Measurements from ENCODE around the gene GALNT6. TPM values are rescaled to one million over a fixed set of nuclear protein-coding genes. Genes with fewer than 3 reads are reported as not detected.

The GALNT6 gene
- total RNA-seq, 1 experiment from 2014 or later = 73.0 TPM

DNA sequence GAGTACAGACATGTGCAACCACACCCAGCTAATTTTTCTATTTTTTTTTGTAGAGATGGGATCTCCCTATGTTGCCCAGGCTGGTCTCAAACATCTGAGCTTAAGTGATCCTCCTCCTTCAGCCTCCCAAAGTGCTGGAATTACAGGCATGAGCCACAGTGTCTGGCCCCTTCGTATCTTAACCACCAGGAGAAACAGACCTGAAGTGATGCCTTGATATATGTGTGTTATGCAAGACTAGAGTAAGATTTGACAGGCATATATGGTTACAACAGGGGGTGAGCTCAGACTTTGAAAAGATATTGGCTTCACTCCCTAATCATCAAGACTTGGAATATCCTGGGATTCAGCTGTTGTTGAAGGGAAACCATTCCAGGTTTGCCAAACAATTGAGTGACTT lies 10.7 kb upstream of the GALNT6 start:
- Histone ChIP-seq H3K4me1 (replicated peaks; ENCODE audit: insufficient read depth) (no peaks in the 10 kb centered on the region; the same call in 1 of the 2 replicates), H4K20me1 (ENCODE audit: insufficient read depth) (no peaks in the 10 kb centered on the region; the same call in 1 of the 2 replicates), H3K27ac (no peak overlapping the region), H2AFZ (no peak overlapping the region), H3K36me3 (ENCODE audit: low read depth) (no peaks in the 10 kb centered on the region), H3K9me2 (ENCODE audit: insufficient read depth) (no peaks in the 10 kb centered on the region), H3K4me2 (no peak overlapping the region), H3K79me2 (ENCODE audit: low read depth) (no peaks in the 10 kb centered on the region), H3K27me3 (ENCODE audit: insufficient read depth, low read depth) (no peaks in the 10 kb centered on the region), H3K9me3 (ENCODE audit: insufficient read depth, low read depth) (no peaks in the 10 kb centered on the region), H3F3A (ENCODE audit: insufficient read depth, low read depth) (no peaks in the 10 kb centered on the region), H3K4me3 (no peak overlapping the region)
- CTCF ChIA-PET = no interaction called here
- DNase-seq = no peak
- TF ChIP-seq, protein P1, sequence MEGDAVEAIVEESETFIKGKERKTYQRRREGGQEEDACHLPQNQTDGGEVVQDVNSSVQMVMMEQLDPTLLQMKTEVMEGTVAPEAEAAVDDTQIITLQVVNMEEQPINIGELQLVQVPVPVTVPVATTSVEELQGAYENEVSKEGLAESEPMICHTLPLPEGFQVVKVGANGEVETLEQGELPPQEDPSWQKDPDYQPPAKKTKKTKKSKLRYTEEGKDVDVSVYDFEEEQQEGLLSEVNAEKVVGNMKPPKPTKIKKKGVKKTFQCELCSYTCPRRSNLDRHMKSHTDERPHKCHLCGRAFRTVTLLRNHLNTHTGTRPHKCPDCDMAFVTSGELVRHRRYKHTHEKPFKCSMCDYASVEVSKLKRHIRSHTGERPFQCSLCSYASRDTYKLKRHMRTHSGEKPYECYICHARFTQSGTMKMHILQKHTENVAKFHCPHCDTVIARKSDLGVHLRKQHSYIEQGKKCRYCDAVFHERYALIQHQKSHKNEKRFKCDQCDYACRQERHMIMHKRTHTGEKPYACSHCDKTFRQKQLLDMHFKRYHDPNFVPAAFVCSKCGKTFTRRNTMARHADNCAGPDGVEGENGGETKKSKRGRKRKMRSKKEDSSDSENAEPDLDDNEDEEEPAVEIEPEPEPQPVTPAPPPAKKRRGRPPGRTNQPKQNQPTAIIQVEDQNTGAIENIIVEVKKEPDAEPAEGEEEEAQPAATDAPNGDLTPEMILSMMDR (conservative IDR thresholded peaks at IDR 0.05) = no peak
- TF ChIP-seq EZH2 (IDR thresholded peaks at IDR 0.05; ENCODE audit: low read depth) = no peak
- BruUV-seq (replicated peaks) = no TSS peak
- intact Hi-C loops (cut with micrococcal nuclease; ENCODE audit: unreplicated experiment) = no loop called here
- POLR2A ChIA-PET (ENCODE audit: unreplicated experiment) = interaction anchor here (0.6 kb wide), 1 partner anchor 826 kb away, joined by 10 read pairs; no protein-coding TSS in a partner anchor

DNA sequence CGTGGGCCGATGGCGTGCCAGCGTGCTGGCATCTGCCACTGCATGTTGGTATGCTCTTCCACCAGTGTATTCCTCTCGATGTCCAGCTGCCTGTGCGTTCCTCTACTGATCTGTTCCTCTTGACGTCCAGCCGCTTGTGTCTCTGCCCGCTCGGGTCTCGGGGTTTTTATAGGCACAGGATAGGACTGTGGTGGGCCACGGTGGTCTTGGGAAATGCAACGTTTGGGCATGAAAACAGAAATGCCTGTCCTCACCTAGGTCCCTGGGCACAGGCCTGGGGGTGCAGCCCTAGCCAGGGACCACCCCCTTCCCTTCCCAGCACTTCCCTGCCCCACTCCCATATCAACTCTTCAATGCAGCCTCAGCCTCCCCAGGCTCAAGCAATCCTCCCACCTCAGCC lies 10.3 kb upstream of the GALNT6 start:
- H2AFZ ChIP-seq = no peak overlapping the region
- H3K27me3 ChIP-seq (ENCODE audit: insufficient read depth, low read depth) = no peaks in the 10 kb centered on the region
- no peak for DNase-seq
- H3K36me3 ChIP-seq (ENCODE audit: low read depth) = no peaks in the 10 kb centered on the region
- ChIA-PET CTCF (no interaction called here), POLR2A (ENCODE audit: unreplicated experiment) (interaction anchor here (0.6 kb wide), 1 partner anchor 826 kb away, joined by 10 read pairs; no protein-coding TSS in a partner anchor)
- no peak overlapping the region for H3K4me2 ChIP-seq
- H3K27ac ChIP-seq = no peak overlapping the region
- no TSS peak for BruUV-seq (replicated peaks)
- H3K4me1 ChIP-seq (replicated peaks; ENCODE audit: insufficient read depth) = no peaks in the 10 kb centered on the region; the same call in 1 of the 2 replicates
- no peaks in the 10 kb centered on the region for H3F3A ChIP-seq (ENCODE audit: insufficient read depth, low read depth)
- no peak overlapping the region for H3K4me3 ChIP-seq
- no peaks in the 10 kb centered on the region for H3K9me2 ChIP-seq (ENCODE audit: insufficient read depth)
- no peaks in the 10 kb centered on the region for H3K79me2 ChIP-seq (ENCODE audit: low read depth)
- intact Hi-C loops (cut with micrococcal nuclease; ENCODE audit: unreplicated experiment) = no loop called here
- H3K9me3 ChIP-seq (ENCODE audit: insufficient read depth, low read depth) = no peaks in the 10 kb centered on the region
- TF ChIP-seq EZH2 (IDR thresholded peaks at IDR 0.05; ENCODE audit: low read depth) = no peak
- TF ChIP-seq, protein P1 (conservative IDR thresholded peaks at IDR 0.05) = no peak
- H4K20me1 ChIP-seq (ENCODE audit: insufficient read depth) = no peaks in the 10 kb centered on the region; the same call in 1 of the 2 replicates

DNA sequence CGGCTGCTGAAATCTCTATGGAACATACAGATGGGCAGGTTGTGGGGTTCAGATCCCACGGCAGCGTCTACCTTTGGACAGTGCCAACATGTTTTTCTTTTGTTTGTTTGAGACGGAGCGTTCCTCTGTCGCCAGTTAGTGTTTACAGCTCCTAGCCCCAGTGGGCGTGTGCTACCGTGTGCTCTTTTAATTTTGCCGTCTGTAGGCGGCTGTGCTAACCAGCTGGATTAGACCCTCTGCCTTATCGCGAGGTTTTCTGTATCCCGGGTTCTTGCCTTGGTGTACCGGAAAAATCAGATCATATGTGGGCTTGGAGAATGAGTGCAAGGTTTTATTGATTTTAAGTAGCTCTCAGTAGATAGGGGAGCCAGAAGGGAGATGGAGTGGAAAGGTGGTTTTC lies 9.8 kb upstream of the GALNT6 start:
- intact Hi-C loops (cut with micrococcal nuclease; ENCODE audit: unreplicated experiment) = no loop called here
- Histone ChIP-seq H3K9me3 (ENCODE audit: insufficient read depth, low read depth) (no peaks in the 10 kb centered on the region), H2AFZ (no peak overlapping the region), H3K4me3 (no peak overlapping the region), H3K27ac (no peak overlapping the region), H3F3A (ENCODE audit: insufficient read depth, low read depth) (no peaks in the 10 kb centered on the region), H3K79me2 (ENCODE audit: low read depth) (no peaks in the 10 kb centered on the region), H3K36me3 (ENCODE audit: low read depth) (no peaks in the 10 kb centered on the region), H3K4me2 (no peak overlapping the region), H3K9me2 (ENCODE audit: insufficient read depth) (no peaks in the 10 kb centered on the region), H3K27me3 (ENCODE audit: insufficient read depth, low read depth) (no peaks in the 10 kb centered on the region), H4K20me1 (ENCODE audit: insufficient read depth) (no peaks in the 10 kb centered on the region; the same call in 1 of the 2 replicates), H3K4me1 (replicated peaks; ENCODE audit: insufficient read depth) (no peaks in the 10 kb centered on the region; the same call in 1 of the 2 replicates)
- no TSS peak for BruUV-seq (replicated peaks)
- ChIA-PET POLR2A (ENCODE audit: unreplicated experiment) (interaction anchor here (0.6 kb wide), 1 partner anchor 827 kb away, joined by 10 read pairs; no protein-coding TSS in a partner anchor), CTCF (no interaction called here)
- TF ChIP-seq, protein P1 (conservative IDR thresholded peaks at IDR 0.05) = no peak
- TF ChIP-seq EZH2 (IDR thresholded peaks at IDR 0.05; ENCODE audit: low read depth) = no peak
- DNase-seq = no peak

Data from PC-9 (cell line).